ENCODE results near the gene EYS. TPM values are rescaled to one million over a fixed set of nuclear protein-coding genes. Genes with fewer than 3 reads are reported as not detected.

The EYS gene
- polyA plus RNA-seq, 1 experiment, result not detected

GRCh38 chr6:64221776-64222175, 1485.2 kb downstream of the EYS start:
- Histone ChIP-seq H3K27me3 (ENCODE audit: control insufficient read depth, insufficient read depth, low read length) (no peaks in the 10 kb centered on the region), H3K4me3 (ENCODE audit: low read depth, low read length) (no peak overlapping the region), H3K36me3 (ENCODE audit: control insufficient read depth, insufficient read depth, low read length) (no peaks in the 10 kb centered on the region)
- ChIA-PET POLR2A (no interaction called here), CTCF (no interaction called here)
- DNase-seq (ENCODE audit: low read depth), result no peak
- no peak for TF ChIP-seq CTCF (IDR thresholded peaks at IDR 0.05; ENCODE audit: insufficient read depth, low read depth, low read length)

DNA sequence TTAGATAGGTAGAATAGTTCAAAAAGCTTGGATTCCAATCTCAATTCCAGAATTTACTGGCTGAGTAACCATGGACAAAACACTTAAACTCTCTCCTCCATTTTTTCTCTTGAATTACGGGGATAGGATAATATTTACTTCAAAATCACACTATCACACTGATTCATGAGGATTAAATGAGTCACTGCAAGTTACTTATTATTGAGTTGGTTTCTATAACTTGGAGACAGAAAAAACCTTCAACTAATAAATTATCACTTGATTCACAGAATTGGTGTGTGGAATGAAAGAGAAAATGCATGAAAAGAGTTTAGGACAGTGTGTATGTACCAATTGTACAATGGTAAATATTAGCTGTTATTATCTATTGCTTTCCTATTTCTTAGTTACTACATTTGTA, 1486.2 kb downstream of the EYS start:
- POLR2A ChIA-PET, result no interaction called here
- no peak for TF ChIP-seq CTCF (IDR thresholded peaks at IDR 0.05; ENCODE audit: insufficient read depth, low read depth, low read length)
- Histone ChIP-seq H3K36me3 (ENCODE audit: control insufficient read depth, insufficient read depth, low read length) (no peaks in the 10 kb centered on the region), H3K27me3 (ENCODE audit: control insufficient read depth, insufficient read depth, low read length) (no peaks in the 10 kb centered on the region), H3K4me3 (ENCODE audit: low read depth, low read length) (no peak overlapping the region)
- no peak for DNase-seq (ENCODE audit: low read depth)
- CTCF ChIA-PET, result no interaction called here

DNA sequence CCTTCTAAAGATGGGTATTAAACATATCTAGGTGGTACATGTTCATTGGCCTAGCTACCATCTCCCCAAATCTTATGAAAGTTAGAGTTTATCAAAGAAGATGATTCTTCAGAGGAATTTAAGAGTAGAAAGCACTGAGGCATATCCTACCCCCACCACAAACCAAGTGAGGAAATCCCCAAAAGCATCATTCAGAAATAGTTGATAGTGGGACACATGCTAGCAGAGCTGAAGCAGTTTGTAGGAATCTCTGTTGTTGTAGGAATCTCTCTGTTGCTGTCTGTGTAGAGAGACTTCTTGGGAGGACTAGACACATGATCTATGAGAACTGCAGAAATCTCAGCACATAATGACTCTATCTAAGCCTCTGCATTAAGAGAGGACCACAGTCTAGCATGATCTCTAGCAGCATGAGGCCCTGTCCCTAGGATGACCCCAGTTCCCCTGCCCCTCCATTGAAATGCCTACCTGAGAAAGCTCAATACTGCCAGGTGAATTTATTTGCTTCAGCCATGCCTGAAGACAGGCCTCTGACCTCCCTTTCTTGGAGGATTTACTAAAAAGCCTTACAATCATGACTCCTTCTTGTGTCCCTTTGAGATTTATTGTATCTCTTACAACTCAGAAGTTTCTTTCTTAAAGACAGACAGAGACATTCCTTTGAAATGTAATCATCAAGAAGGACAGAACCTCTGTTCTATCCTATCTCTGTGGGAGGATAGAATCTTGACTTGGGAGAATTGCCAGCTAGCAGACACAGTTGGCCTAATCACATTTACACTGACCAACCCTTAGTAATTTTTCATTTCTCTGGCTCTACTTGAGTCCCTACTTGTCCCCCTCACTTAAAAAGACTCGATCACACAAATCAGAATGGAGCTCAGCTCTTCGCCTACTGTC, 1489.1 kb downstream of the EYS start:
- no peaks in the 10 kb centered on the region for H3K27me3 ChIP-seq (ENCODE audit: control insufficient read depth, insufficient read depth, low read length)
- H3K4me3 ChIP-seq (ENCODE audit: low read depth, low read length), result no peak overlapping the region
- ChIA-PET POLR2A (no interaction called here), CTCF (no interaction called here)
- TF ChIP-seq CTCF (IDR thresholded peaks at IDR 0.05; ENCODE audit: insufficient read depth, low read depth, low read length), result no peak
- DNase-seq (ENCODE audit: low read depth), result no peak
- H3K36me3 ChIP-seq (ENCODE audit: control insufficient read depth, insufficient read depth, low read length), result no peaks in the 10 kb centered on the region

DNA sequence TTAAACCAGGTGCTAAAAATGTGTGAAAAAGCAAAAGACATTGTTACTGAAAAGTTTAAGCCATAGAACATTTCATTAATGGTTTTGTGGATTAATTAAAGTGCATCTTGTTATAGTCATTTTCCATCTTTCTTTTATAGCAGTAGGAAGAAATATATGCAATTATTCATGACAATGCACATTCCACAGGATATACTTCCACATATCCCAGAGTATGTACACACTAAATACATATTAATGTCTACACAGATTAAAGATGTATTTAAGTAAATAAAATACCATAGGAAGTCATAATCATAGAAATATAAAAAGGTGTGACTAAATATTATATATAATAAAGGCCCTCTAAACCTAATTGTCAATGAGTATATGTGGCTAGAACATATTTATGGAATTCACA, 1492.7 kb downstream of the EYS start:
- ChIA-PET CTCF (no interaction called here), POLR2A (no interaction called here)

DNA sequence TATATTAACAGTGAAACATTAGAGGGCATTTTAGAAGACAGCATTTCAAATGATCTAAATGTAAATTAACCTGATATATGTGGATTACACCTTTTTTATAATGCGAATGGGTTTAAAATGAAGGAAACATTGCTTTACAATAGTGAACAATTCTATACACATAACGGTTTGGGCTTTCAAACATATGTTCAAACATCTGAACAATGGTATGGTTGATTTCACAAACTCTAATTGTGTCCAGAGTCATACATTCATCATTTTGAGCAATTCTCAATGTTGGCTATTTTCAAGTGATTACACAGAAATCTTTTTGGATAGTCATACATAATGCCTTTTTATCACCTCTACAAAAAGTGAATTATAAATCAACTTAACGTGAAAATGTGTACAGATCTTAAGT, 1493.3 kb downstream of the EYS start:
- Histone ChIP-seq H3K4me3 (ENCODE audit: low read depth, low read length) (no peak overlapping the region), H3K27me3 (ENCODE audit: control insufficient read depth, insufficient read depth, low read length) (no peaks in the 10 kb centered on the region), H3K36me3 (ENCODE audit: control insufficient read depth, insufficient read depth, low read length) (no peaks in the 10 kb centered on the region)
- TF ChIP-seq CTCF (IDR thresholded peaks at IDR 0.05; ENCODE audit: insufficient read depth, low read depth, low read length), result no peak
- CTCF ChIA-PET, result no interaction called here
- no peak for DNase-seq (ENCODE audit: low read depth)
- POLR2A ChIA-PET, result no interaction called here

More for the DNA sequence above, 1492.7 kb downstream of the EYS start:
- H3K4me3 ChIP-seq (ENCODE audit: low read depth, low read length), result no peak overlapping the region
- no peaks in the 10 kb centered on the region for H3K27me3 ChIP-seq (ENCODE audit: control insufficient read depth, insufficient read depth, low read length)
- DNase-seq (ENCODE audit: low read depth), result no peak
- TF ChIP-seq CTCF (IDR thresholded peaks at IDR 0.05; ENCODE audit: insufficient read depth, low read depth, low read length), result no peak
- H3K36me3 ChIP-seq (ENCODE audit: control insufficient read depth, insufficient read depth, low read length), result no peaks in the 10 kb centered on the region
